Measurements from ENCODE around the gene NFATC1.

Gene NFATC1

GRCh38 chr18:79524181-79525078, 128.7 kb downstream of the NFATC1 start:
- no peak overlapping the region for H3K9ac ChIP-seq (ENCODE audit: low read depth, low read length)
- H3K4me3 ChIP-seq (ENCODE audit: low read depth, low read length): no peak overlapping the region
- no peaks in the 10 kb centered on the region for H3K27me3 ChIP-seq (ENCODE audit: control insufficient read depth, insufficient read depth, low read length)
- no peaks in the 10 kb centered on the region for H3K4me1 ChIP-seq (ENCODE audit: control insufficient read depth, insufficient read depth, low read length)
- no peaks in the 10 kb centered on the region for H3K9me3 ChIP-seq (ENCODE audit: control insufficient read depth, insufficient read depth, low read length)
- H3K27ac ChIP-seq (ENCODE audit: low read depth, low read length): no peak overlapping the region
- H3K36me3 ChIP-seq (ENCODE audit: control insufficient read depth, insufficient read depth, low read length): no peaks in the 10 kb centered on the region

- Histone ChIP-seq H3K9ac (ENCODE audit: low read depth, low read length) (no peak overlapping the region), H3K36me3 (ENCODE audit: control insufficient read depth, insufficient read depth, low read length) (no peaks in the 10 kb centered on the region), H3K4me1 (ENCODE audit: control insufficient read depth, insufficient read depth, low read length) (no peaks in the 10 kb centered on the region), H3K27ac (ENCODE audit: low read depth, low read length) (no peak overlapping the region), H3K4me3 (ENCODE audit: low read depth, low read length) (no peak overlapping the region), H3K9me3 (ENCODE audit: control insufficient read depth, insufficient read depth, low read length) (no peaks in the 10 kb centered on the region), H3K27me3 (ENCODE audit: control insufficient read depth, insufficient read depth, low read length) (no peaks in the 10 kb centered on the region)
Observed at GRCh38 chr18:79525556-79526467, 130.1 kb downstream of the NFATC1 start.

- no peaks in the 10 kb centered on the region for H3K36me3 ChIP-seq (ENCODE audit: control insufficient read depth, insufficient read depth, low read length)
- no peak overlapping the region for H3K9ac ChIP-seq (ENCODE audit: low read depth, low read length)
- H3K4me1 ChIP-seq (ENCODE audit: control insufficient read depth, insufficient read depth, low read length): no peaks in the 10 kb centered on the region
- H3K9me3 ChIP-seq (ENCODE audit: control insufficient read depth, insufficient read depth, low read length): no peaks in the 10 kb centered on the region
- no peak overlapping the region for H3K4me3 ChIP-seq (ENCODE audit: low read depth, low read length)
- H3K27me3 ChIP-seq (ENCODE audit: control insufficient read depth, insufficient read depth, low read length): no peaks in the 10 kb centered on the region
- H3K27ac ChIP-seq (ENCODE audit: low read depth, low read length): no peak overlapping the region
Observed at GRCh38 chr18:79526468-79527460, 131.0 kb downstream of the NFATC1 start.

GRCh38 chr18:79527656-79528315, 132.1 kb downstream of the NFATC1 start:
- no peaks in the 10 kb centered on the region for H3K36me3 ChIP-seq (ENCODE audit: control insufficient read depth, insufficient read depth, low read length)
- H3K27ac ChIP-seq (ENCODE audit: low read depth, low read length): no peak overlapping the region
- H3K4me3 ChIP-seq (ENCODE audit: low read depth, low read length): no peak overlapping the region
- no peaks in the 10 kb centered on the region for H3K27me3 ChIP-seq (ENCODE audit: control insufficient read depth, insufficient read depth, low read length)
- no peaks in the 10 kb centered on the region for H3K9me3 ChIP-seq (ENCODE audit: control insufficient read depth, insufficient read depth, low read length)
- no peak overlapping the region for H3K9ac ChIP-seq (ENCODE audit: low read depth, low read length)
- no peaks in the 10 kb centered on the region for H3K4me1 ChIP-seq (ENCODE audit: control insufficient read depth, insufficient read depth, low read length)

- H3K27me3 ChIP-seq (ENCODE audit: control insufficient read depth, insufficient read depth, low read length): no peaks in the 10 kb centered on the region
- no peak overlapping the region for H3K9ac ChIP-seq (ENCODE audit: low read depth, low read length)
- H3K4me1 ChIP-seq (ENCODE audit: control insufficient read depth, insufficient read depth, low read length): no peaks in the 10 kb centered on the region
- H3K9me3 ChIP-seq (ENCODE audit: control insufficient read depth, insufficient read depth, low read length): no peaks in the 10 kb centered on the region
- no peak overlapping the region for H3K27ac ChIP-seq (ENCODE audit: low read depth, low read length)
- no peak overlapping the region for H3K4me3 ChIP-seq (ENCODE audit: low read depth, low read length)
- H3K36me3 ChIP-seq (ENCODE audit: control insufficient read depth, insufficient read depth, low read length): no peaks in the 10 kb centered on the region
Observed at GRCh38 chr18:79528316-79528695, 132.6 kb downstream of the NFATC1 start.

- Histone ChIP-seq H3K36me3 (ENCODE audit: control insufficient read depth, insufficient read depth, low read length) (no peaks in the 10 kb centered on the region), H3K4me1 (ENCODE audit: control insufficient read depth, insufficient read depth, low read length) (no peaks in the 10 kb centered on the region), H3K9ac (ENCODE audit: low read depth, low read length) (no peak overlapping the region), H3K27me3 (ENCODE audit: control insufficient read depth, insufficient read depth, low read length) (no peaks in the 10 kb centered on the region), H3K9me3 (ENCODE audit: control insufficient read depth, insufficient read depth, low read length) (no peaks in the 10 kb centered on the region), H3K27ac (ENCODE audit: low read depth, low read length) (no peak overlapping the region), H3K4me3 (ENCODE audit: low read depth, low read length) (no peak overlapping the region)
Observed at GRCh38 chr18:79528846-79529245, 133.1 kb downstream of the NFATC1 start.

- H3K36me3 ChIP-seq (ENCODE audit: control insufficient read depth, insufficient read depth, low read length): no peaks in the 10 kb centered on the region
- H3K4me3 ChIP-seq (ENCODE audit: low read depth, low read length): no peak overlapping the region
- no peaks in the 10 kb centered on the region for H3K4me1 ChIP-seq (ENCODE audit: control insufficient read depth, insufficient read depth, low read length)
- H3K9me3 ChIP-seq (ENCODE audit: control insufficient read depth, insufficient read depth, low read length): no peaks in the 10 kb centered on the region
- H3K27me3 ChIP-seq (ENCODE audit: control insufficient read depth, insufficient read depth, low read length): no peaks in the 10 kb centered on the region
- H3K9ac ChIP-seq (ENCODE audit: low read depth, low read length): no peak overlapping the region
- no peak overlapping the region for H3K27ac ChIP-seq (ENCODE audit: low read depth, low read length)
Observed at GRCh38 chr18:79529296-79529695, 133.6 kb downstream of the NFATC1 start.

- Histone ChIP-seq H3K27me3 (ENCODE audit: control insufficient read depth, insufficient read depth, low read length) (no peaks in the 10 kb centered on the region), H3K36me3 (ENCODE audit: control insufficient read depth, insufficient read depth, low read length) (no peaks in the 10 kb centered on the region), H3K27ac (ENCODE audit: low read depth, low read length) (no peak overlapping the region), H3K4me3 (ENCODE audit: low read depth, low read length) (no peak overlapping the region), H3K9ac (ENCODE audit: low read depth, low read length) (no peak overlapping the region), H3K9me3 (ENCODE audit: control insufficient read depth, insufficient read depth, low read length) (no peaks in the 10 kb centered on the region), H3K4me1 (ENCODE audit: control insufficient read depth, insufficient read depth, low read length) (no peaks in the 10 kb centered on the region)
Observed at GRCh38 chr18:79529991-79530390, 134.3 kb downstream of the NFATC1 start.

- H3K36me3 ChIP-seq (ENCODE audit: control insufficient read depth, insufficient read depth, low read length): no peaks in the 10 kb centered on the region
- no peaks in the 10 kb centered on the region for H3K27me3 ChIP-seq (ENCODE audit: control insufficient read depth, insufficient read depth, low read length)
- H3K4me3 ChIP-seq (ENCODE audit: low read depth, low read length): no peak overlapping the region
- no peaks in the 10 kb centered on the region for H3K4me1 ChIP-seq (ENCODE audit: control insufficient read depth, insufficient read depth, low read length)
- no peaks in the 10 kb centered on the region for H3K9me3 ChIP-seq (ENCODE audit: control insufficient read depth, insufficient read depth, low read length)
- H3K27ac ChIP-seq (ENCODE audit: low read depth, low read length): no peak overlapping the region
- H3K9ac ChIP-seq (ENCODE audit: low read depth, low read length): no peak overlapping the region
Observed at GRCh38 chr18:79530821-79531220, 135.1 kb downstream of the NFATC1 start.

GRCh38 chr18:79531386-79531785, 135.7 kb downstream of the NFATC1 start:
- H3K27ac ChIP-seq (ENCODE audit: low read depth, low read length): no peak overlapping the region
- no peaks in the 10 kb centered on the region for H3K27me3 ChIP-seq (ENCODE audit: control insufficient read depth, insufficient read depth, low read length)

More at GRCh38 chr18:79531386-79531785, 135.7 kb downstream of the NFATC1 start:
- H3K4me3 ChIP-seq (ENCODE audit: low read depth, low read length): no peak overlapping the region
- H3K36me3 ChIP-seq (ENCODE audit: control insufficient read depth, insufficient read depth, low read length): no peaks in the 10 kb centered on the region
- no peaks in the 10 kb centered on the region for H3K4me1 ChIP-seq (ENCODE audit: control insufficient read depth, insufficient read depth, low read length)
- no peak overlapping the region for H3K9ac ChIP-seq (ENCODE audit: low read depth, low read length)
- no peaks in the 10 kb centered on the region for H3K9me3 ChIP-seq (ENCODE audit: control insufficient read depth, insufficient read depth, low read length)

Data from HUES48 (cell line).